Measurements from ENCODE around the gene TMEM161A. TPM values are rescaled to one million over a fixed set of nuclear protein-coding genes. Genes with fewer than 3 reads are reported as not detected.

Gene TMEM161A
- total and polyA plus RNA-seq, 9 of the 15 experiments (the other 6 are each of a cell fraction or from before 2014, with no cell fraction given) = 0.63 to 92.3 (median 38.9) TPM

- TF ChIP-seq E2F8 (IDR thresholded peaks at IDR 0.05; ENCODE audit: low read depth, partially characterized antibody) (no peak), ZNF354B (CRISPR knock-in tag; IDR thresholded peaks at IDR 0.05) (no peak), XRCC5 (IDR thresholded peaks at IDR 0.05; ENCODE audit: low read depth, low read length) (no peak), HMG20A (CRISPR knock-in tag; conservative IDR thresholded peaks at IDR 0.05) (no peak), ATF6 (CRISPR knock-in tag; IDR thresholded peaks at IDR 0.05) (no peak), SUPT5H (IDR thresholded peaks at IDR 0.05) (no peak), PPARD (CRISPR knock-in tag; IDR thresholded peaks at IDR 0.05) (no peak), MTF1 (CRISPR knock-in tag; IDR thresholded peaks at IDR 0.05; ENCODE audit: borderline replicate concordance) (no peak), MGA (IDR thresholded peaks at IDR 0.05) (no peak), TGIF2 (CRISPR knock-in tag; IDR thresholded peaks at IDR 0.05) (no peak), ZNF217 (CRISPR knock-in tag; IDR thresholded peaks at IDR 0.05) (no peak), ZFP1 (CRISPR knock-in tag; IDR thresholded peaks at IDR 0.05) (no peak)
These were observed 33.7 kb upstream of the TMEM161A start (continued) for GRCh38 chr19:19171821-19172532.
